Heart right ventricle (tissue), 16 donors: ENCODE data around the gene C9orf78. TPM values are rescaled to one million over a fixed set of nuclear protein-coding genes. Genes with fewer than 3 reads are reported as not detected.
"Not testable (repeated sequence)": the region's sequence is repeated elsewhere in the genome, so short reads cannot be mapped to it uniquely, and the experiment has no call there.

Experiments
- ATAC-seq, 8 donors: fragments of 200-7000 bp; cut with Tn5 transposase; one replicate each; pipeline ENCODE4 v1.9.1; 2020; ENCODE audit warnings: mild to moderate bottlenecking in 8 of 8, moderate library complexity in 8 of 8, moderate number of reproducible peaks in 1 of 8
- DNase-seq, 2 donors: peaks; one replicate each; pipeline ENCODE4 v3.0.0-alpha.2; 2020
- H3K27ac ChIP-seq, 10 donors: fragments of 200-600 bp; sonication (generic) in 2 of 10; one replicate each; pipeline versions ENCODE4 v1.5.0 to v1.8.0; 2020 to 2022; ENCODE audit warnings: mild to moderate bottlenecking in 3 of 10
- H3K27me3 ChIP-seq, 7 donors: fragments of 200-600 bp; one replicate each; pipeline ENCODE4 v1.8.0; 2021 to 2022; ENCODE audit warnings: mild to moderate bottlenecking in 2 of 7
- H3K36me3 ChIP-seq, 9 donors: fragments of 200-600 bp; sonication (generic) in 1 of 9; one replicate each; pipeline versions ENCODE4 v1.5.0 to v1.8.0; 2020 to 2022; ENCODE audit warnings: mild to moderate bottlenecking in 2 of 9
- H3K4me1 ChIP-seq, 9 donors: fragments of 200-600 bp; sonication (generic) in 1 of 9; one replicate each; pipeline versions ENCODE4 v1.5.0 to v1.8.0; 2020 to 2022; ENCODE audit warnings: mild to moderate bottlenecking in 4 of 9
- H3K4me3 ChIP-seq, 10 donors: fragments of 200-600 bp; sonication (generic) in 2 of 10; one replicate each; pipeline versions ENCODE4 v1.5.0 to v1.8.0; 2020 to 2022; ENCODE audit warnings: mild to moderate bottlenecking in 7 of 10, moderate library complexity in 2 of 10
- H3K9me3 ChIP-seq, 11 donors: fragments of 200-600 bp in 10 of 11; sonication (generic) in 2 of 11; one replicate each; pipeline versions ENCODE4 v1.5.0 to v1.8.0; 2013 to 2022; ENCODE audit warnings: mild to moderate bottlenecking in 2 of 11, control low read depth in 1 of 11, moderate library complexity in 1 of 11
- CTCF ChIP-seq, 9 donors: fragments of 200-600 bp; sonication (generic) in 2 of 9; IDR thresholded peaks; one replicate each; pipeline versions ENCODE4 v1.5.0 to v1.8.0; 2021 to 2022; ENCODE audit warnings: antibody characterized with exemption in 9 of 9, mild to moderate bottlenecking in 5 of 9, moderate library complexity in 1 of 9
- WGBS, 2 donors: extraction: QIAGEN DNeasy Blood & Tissue Kit; methylation state at CpG; one replicate each; pipeline ENCODE4 v1.1.7; 2013; ENCODE audit warnings: inconsistent platforms in 1 of 2; 5-methylcytosine and 5-hydroxymethylcytosine counted together
- intact Hi-C, 10 donors: fragments of 100-400 bp; cut with DNase I; formaldehyde crosslinking; loops; one replicate each; pipeline versions ENCODE4 v1.11.1 to v1.14.2; 2022
- polyA plus RNA-seq, 2 donors: library from polyadenylated mRNA; stranded (reverse); fragments of 200-250 nt; gene quantifications; one replicate each; pipeline ENCODE4 v1.2.3, GENCODE V29; 2013
- total RNA-seq, 10 donors: library from RNA; stranded (reverse); fragmentation: NEBNext Ultra II Directional in 3 of 10; extraction: Animal tissue kit (Norgen Biotek cat#: 25700) in 3 of 10; gene quantifications; one replicate each; pipeline versions ENCODE4 v1.2.1 to v1.2.4, GENCODE V29; 2021 to 2023
- donor health status: Arrhythmogenic right ventricular cardiomyopathy.
- donor health status: ischemic (EF 13 %, LVEDD 7.1; RV severe dilation, severe dysfunction).
- donor health status: healthy with polysubstance abuse.
- donor health status: DM: no; HTN: yes; CAD: no.
- donor health status: DM: no; HTN: no; CAD: no.
- donor health status: ischemic (EF 25% LVEDD 6.9; RV normal size, moderate dysfunction).
- donor health status: ischemic (EF 25% LVEDD 5.7; RV mildly dilated, moderate dysfunction).
- donor health status: healthy.
- donor health status: DM: yes; HTN: yes; CAD: no.
- donor health status: Ischemic cardiomyopathy.
- donor health status: ischemic (EF 35%, LVEDD 5.7; RV mildly dilated, moderate dysfunction).
- donor health status: nonischemic (EF 11% LVEDD 7.7; RV severe dilation, severe dysfunction).
- donor health status: DM: yes; HTN: yes; CAD: no.
- donor health status: PGD.
- donor health status: ischemic (EF 29% LVEDD 5.4; RV normal size, mild dysfunction).
- donor health status: nonischemic (EF 23%, LVEDD 6.1; RV moderate dilation, normal function).

C9orf78 gene
- total and polyA plus RNA-seq, 12 donors, result 25.7 to 66.2 (median 30.7) TPM

- TF ChIP-seq CTCF (IDR thresholded peaks at IDR 0.05), result no peak
- intact Hi-C loops, result loop anchor here in 1 of 10 donors (5.0 kb wide), 1 partner anchor 662 kb away; no protein-coding TSS in a partner anchor
- 80 to 83% methylated on average over 8 of the region's 8 CpGs for WGBS, 2 donors
Measured at GRCh38 chr9:129794549-129794948, 40.5 kb downstream of the C9orf78 start.

GRCh38 chr9:129786481-129786880 is 48.6 kb downstream of the C9orf78 start:
- no peak for TF ChIP-seq CTCF (IDR thresholded peaks at IDR 0.05)
- intact Hi-C loops, result loop anchor here in 3 of 10 donors (5.0 to 10.0 kb wide), 3 partner anchors 49 to 652 kb away; no protein-coding TSS in a partner anchor

More at GRCh38 chr9:129794549-129794948, 40.5 kb downstream of the C9orf78 start:
- H3K27me3 ChIP-seq, result peaks cover 0 to 14% (median 0%) of the 10 kb centered on the region in 7 donors
- peaks cover 0 to 8% (median 0%) of the 10 kb centered on the region in 9 donors for H3K4me1 ChIP-seq
- no peak overlapping the region for H3K4me3 ChIP-seq
- H3K9me3 ChIP-seq, result no peaks in the 10 kb centered on the region
- no peak for DNase-seq
- no peak overlapping the region for H3K27ac ChIP-seq
- ATAC-seq, result no peak
- H3K36me3 ChIP-seq, result no peaks in the 10 kb centered on the region

DNA sequence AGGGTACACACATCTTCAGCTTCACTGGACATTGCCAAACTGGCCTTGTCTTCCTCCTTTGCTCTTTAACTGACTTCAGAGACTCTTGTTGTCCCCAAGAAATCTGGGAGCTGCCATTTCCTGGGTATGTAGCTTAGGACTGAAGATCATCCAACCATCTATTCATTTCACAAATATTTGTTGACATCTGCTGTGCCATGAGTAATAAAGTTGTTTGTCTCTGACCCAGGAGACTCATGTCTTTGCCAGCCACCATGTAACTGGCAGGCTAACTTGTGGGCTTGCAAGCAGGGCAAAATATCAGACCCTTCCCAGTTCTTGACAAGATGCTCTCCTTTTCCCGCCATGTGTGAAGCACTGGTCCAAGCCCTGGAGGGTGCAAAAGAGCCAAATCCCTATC is 49.2 kb downstream of the C9orf78 start:
- Histone ChIP-seq H3K36me3 (no peaks in the 10 kb centered on the region), H3K9me3 (no peaks in the 10 kb centered on the region), H3K4me3 (no peak overlapping the region), H3K4me1 (peaks cover 0 to 14% (median 0%) of the 10 kb centered on the region in 9 donors), H3K27ac (no peak overlapping the region), H3K27me3 (peaks cover 0 to 20% (median 8%) of the 10 kb centered on the region in 7 donors)
- no peak for DNase-seq
- no peak for TF ChIP-seq CTCF (IDR thresholded peaks at IDR 0.05)
- intact Hi-C loops, result loop anchor here in 3 of 10 donors (5.0 to 10.0 kb wide), 3 partner anchors 49 to 651 kb away; no protein-coding TSS in a partner anchor
- WGBS, 2 donors, result 85 to 91% methylated on average over 1 of the region's 1 CpG
- ATAC-seq, result no peak

More at GRCh38 chr9:129786481-129786880, 48.6 kb downstream of the C9orf78 start:
- WGBS, 2 donors, result 66 to 77% methylated on average over 10 of the region's 10 CpGs
- ATAC-seq, result no peak
- DNase-seq, result no peak
- H3K4me1 ChIP-seq, result peaks cover 0 to 14% (median 0%) of the 10 kb centered on the region in 9 donors
- peaks cover 0 to 20% (median 8%) of the 10 kb centered on the region in 7 donors for H3K27me3 ChIP-seq
- H3K9me3 ChIP-seq, result no peaks in the 10 kb centered on the region
- H3K4me3 ChIP-seq, result no peak overlapping the region
- no peak overlapping the region for H3K27ac ChIP-seq
- no peaks in the 10 kb centered on the region for H3K36me3 ChIP-seq

DNA sequence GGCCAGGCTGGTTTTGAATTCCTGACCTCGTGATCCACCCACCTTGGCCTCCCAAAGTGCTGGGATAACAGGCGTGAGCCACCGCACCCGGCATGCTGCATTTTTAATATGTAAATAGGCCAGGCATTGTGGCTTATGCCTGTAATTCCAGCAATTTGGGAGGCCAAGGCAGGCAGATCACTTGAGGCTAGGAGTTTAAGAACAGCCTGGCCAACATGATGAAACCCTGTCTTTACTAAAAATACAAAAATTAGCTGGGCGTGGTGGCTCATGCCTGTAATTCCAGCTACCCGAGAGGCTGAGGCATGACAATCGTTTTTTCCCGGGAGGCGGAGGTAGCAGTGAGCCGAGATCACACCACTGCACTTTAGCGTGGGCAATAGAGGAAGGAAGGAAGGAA is 50.1 kb downstream of the C9orf78 start:
- not testable (repeated sequence) for H3K36me3 ChIP-seq, ATAC-seq, H3K27ac ChIP-seq, H3K9me3 ChIP-seq, H3K4me3 ChIP-seq, H3K4me1 ChIP-seq, DNase-seq
- intact Hi-C loops, result loop anchor here (1.0 to 10.0 kb wide), 6 partner anchors 48 to 653 kb away; partner anchors contain the start of gene ASB6 (in 5 of the 10)
- 73 to 74% methylated on average over 11 of the region's 11 CpGs for WGBS, 2 donors
- H3K27me3 ChIP-seq, result peaks cover 0 to 20% (median 8%) of the 10 kb centered on the region in 7 donors
